Endodermal cell (in vitro differentiated cells): ENCODE measurements around the gene UBE2G1. TPM values are rescaled to one million over a fixed set of nuclear protein-coding genes. Genes with fewer than 3 reads are reported as not detected.

Experiments used
- DNase-seq: peaks from one replicate; pipeline ENCODE4 v3.0.0-alpha.2; 2017
- H3K27ac ChIP-seq: 2 replicates; pipeline ENCODE4 v1.5.1; 2013; ENCODE audit warnings: mild to moderate bottlenecking, low read depth, low read length, moderate library complexity
- H3K27me3 ChIP-seq: 2 replicates; pipeline ENCODE4 v1.6.1; 2013; ENCODE audit warnings: mild to moderate bottlenecking, low read length, moderate library complexity; ENCODE audit not compliant: insufficient read depth, control insufficient read depth, poor library complexity, severe bottlenecking
- H3K36me3 ChIP-seq: 2 replicates; pipeline ENCODE4 v1.7.0; 2013; ENCODE audit warnings: mild to moderate bottlenecking, low read length, moderate library complexity; ENCODE audit not compliant: control insufficient read depth, insufficient read depth
- H3K4me1 ChIP-seq: one replicate; pipeline ENCODE4 v1.7.0; 2013; ENCODE audit warnings: low read length; ENCODE audit not compliant: control insufficient read depth, insufficient read depth
- H3K4me3 ChIP-seq: 2 replicates; pipeline ENCODE4 v1.5.1; 2013; ENCODE audit warnings: mild to moderate bottlenecking, low read length, moderate library complexity
- H3K9ac ChIP-seq: 2 replicates; pipeline ENCODE4 v1.6.1; 2013; ENCODE audit warnings: mild to moderate bottlenecking, low read length, moderate library complexity; ENCODE audit not compliant: poor library complexity, severe bottlenecking; ENCODE audit errors: extremely low read depth
- H3K9me3 ChIP-seq: 2 replicates; pipeline ENCODE4 v1.6.1; 2013; ENCODE audit warnings: mild to moderate bottlenecking, low read length, moderate library complexity; ENCODE audit not compliant: control insufficient read depth
- H3K27ac Mint-ChIP-seq: 2 replicates; pipeline ENCODE4 v1.8.0; 2020; ENCODE audit warnings: mixed read lengths
- H3K27me3 Mint-ChIP-seq: 2 replicates; pipeline ENCODE4 v1.8.0; 2021; ENCODE audit warnings: mild to moderate bottlenecking, mixed read lengths; ENCODE audit not compliant: insufficient read depth
- H3K36me3 Mint-ChIP-seq: 2 replicates; pipeline ENCODE4 v1.8.0; 2020; ENCODE audit warnings: low read depth, mixed read lengths
- H3K4me1 Mint-ChIP-seq: 2 replicates; pipeline ENCODE4 v1.8.0; 2020; ENCODE audit warnings: mixed read lengths
- H3K4me3 Mint-ChIP-seq: 2 replicates; pipeline ENCODE4 v1.8.0; 2020; ENCODE audit warnings: mild to moderate bottlenecking, moderate library complexity, mixed read lengths
- H3K9me3 Mint-ChIP-seq: 2 replicates; pipeline ENCODE4 v1.8.0; 2020; ENCODE audit warnings: mild to moderate bottlenecking, mixed read lengths
- WGBS, 2 experiments: methylation state at CpG; one replicate each; pipeline versions ENCODE4 v1.1.5 to v1.1.7; 2013; ENCODE audit warnings: missing lambda C conversion rate in 2 of 2, mixed read lengths in 1 of 2; ENCODE audit not compliant: insufficient coverage in 1 of 2, insufficient read length in 1 of 2; 5-methylcytosine and 5-hydroxymethylcytosine counted together
- total RNA-seq, 2 donors: library from RNA; stranded (reverse); fragmentation: NEBNext Ultra II Directional in 1 of 2; extraction: Animal tissue kit (Norgen Biotek cat#: 25700) in 1 of 2; gene quantifications; 2 replicates in 1 of 2; 3 replicates in 1 of 2; pipeline ENCODE4 v1.2.1, GENCODE V29; 2021
- TF ChIP-seq, protein P1 (sequence below): fragments of 200-600 bp; sonication (generic); conservative IDR thresholded peaks from 2 replicates; pipeline ENCODE4 v1.5.0; 2021; ENCODE audit warnings: antibody characterized with exemption, mild to moderate bottlenecking

Gene UBE2G1
- total RNA-seq, 2 donors from 2014 or later: 85.5 to 104 TPM

DNA sequence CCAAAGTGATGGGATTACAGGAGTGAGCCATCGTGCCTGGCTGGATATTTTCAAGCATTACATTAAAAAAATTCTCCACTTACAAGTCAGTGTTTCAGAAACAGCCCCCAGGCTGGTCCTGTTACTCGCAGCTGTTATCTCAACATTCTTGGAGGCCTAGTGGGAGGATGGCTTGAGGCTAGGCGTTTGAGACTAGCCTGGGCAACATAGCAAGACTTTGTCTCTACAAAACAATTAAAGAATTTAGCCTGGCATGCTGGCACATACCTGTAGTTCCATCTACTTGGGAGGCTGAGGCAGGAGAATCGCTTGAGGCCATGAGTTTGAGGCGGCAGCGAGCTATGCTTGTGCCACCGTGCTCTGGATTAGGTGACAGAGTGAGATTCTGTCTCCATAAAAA lies 40.7 kb upstream of the UBE2G1 start:
- Histone ChIP-seq H3K9ac (no peak overlapping the region), H3K9me3 (no peaks in the 10 kb centered on the region), H3K4me3 (no peak overlapping the region), H3K36me3 (no peaks in the 10 kb centered on the region), H3K27me3 (no peaks in the 10 kb centered on the region), H3K4me1 (no peaks in the 10 kb centered on the region), H3K27ac (no peak overlapping the region)
- H3K4me1 Mint-ChIP-seq: no peaks in the 10 kb centered on the region
- 85 to 100% methylated on average over 4 to 7 of the region's 7 CpGs for WGBS, 2 experiments
- DNase-seq: no peak
- no peaks in the 10 kb centered on the region for H3K36me3 Mint-ChIP-seq
- H3K27me3 Mint-ChIP-seq: no peaks in the 10 kb centered on the region
- TF ChIP-seq, protein P1, sequence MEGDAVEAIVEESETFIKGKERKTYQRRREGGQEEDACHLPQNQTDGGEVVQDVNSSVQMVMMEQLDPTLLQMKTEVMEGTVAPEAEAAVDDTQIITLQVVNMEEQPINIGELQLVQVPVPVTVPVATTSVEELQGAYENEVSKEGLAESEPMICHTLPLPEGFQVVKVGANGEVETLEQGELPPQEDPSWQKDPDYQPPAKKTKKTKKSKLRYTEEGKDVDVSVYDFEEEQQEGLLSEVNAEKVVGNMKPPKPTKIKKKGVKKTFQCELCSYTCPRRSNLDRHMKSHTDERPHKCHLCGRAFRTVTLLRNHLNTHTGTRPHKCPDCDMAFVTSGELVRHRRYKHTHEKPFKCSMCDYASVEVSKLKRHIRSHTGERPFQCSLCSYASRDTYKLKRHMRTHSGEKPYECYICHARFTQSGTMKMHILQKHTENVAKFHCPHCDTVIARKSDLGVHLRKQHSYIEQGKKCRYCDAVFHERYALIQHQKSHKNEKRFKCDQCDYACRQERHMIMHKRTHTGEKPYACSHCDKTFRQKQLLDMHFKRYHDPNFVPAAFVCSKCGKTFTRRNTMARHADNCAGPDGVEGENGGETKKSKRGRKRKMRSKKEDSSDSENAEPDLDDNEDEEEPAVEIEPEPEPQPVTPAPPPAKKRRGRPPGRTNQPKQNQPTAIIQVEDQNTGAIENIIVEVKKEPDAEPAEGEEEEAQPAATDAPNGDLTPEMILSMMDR: no peak
- no peak overlapping the region for H3K27ac Mint-ChIP-seq
- no peak overlapping the region for H3K4me3 Mint-ChIP-seq
- H3K9me3 Mint-ChIP-seq: no peaks in the 10 kb centered on the region

DNA sequence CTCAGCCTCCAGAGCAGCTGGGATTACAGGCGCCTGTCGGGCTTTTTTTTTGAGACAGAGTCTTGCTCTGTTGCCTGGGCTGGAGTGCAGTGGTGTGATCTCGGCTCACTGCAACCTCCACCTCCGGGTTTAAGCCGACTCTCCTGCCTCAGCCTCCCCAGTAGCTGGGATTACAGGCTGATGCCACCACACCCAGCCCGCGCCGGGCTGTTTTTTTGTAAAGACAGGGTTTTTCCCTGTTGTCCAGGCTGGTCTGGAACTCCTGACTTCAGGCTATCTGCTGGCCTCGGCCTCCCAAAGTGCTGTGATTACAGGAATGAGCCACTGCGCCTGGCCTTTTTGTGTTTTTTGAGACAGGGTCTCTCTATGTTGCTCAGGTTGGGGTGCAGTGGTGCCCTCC lies 39.9 kb upstream of the UBE2G1 start:
- Histone ChIP-seq H3K27me3 (no peaks in the 10 kb centered on the region), H3K4me1 (no peaks in the 10 kb centered on the region), H3K4me3 (no peak overlapping the region), H3K27ac (no peak overlapping the region), H3K36me3 (no peaks in the 10 kb centered on the region), H3K9ac (no peak overlapping the region), H3K9me3 (no peaks in the 10 kb centered on the region)
- no peak for DNase-seq
- Mint-ChIP-seq H3K4me1 (no peaks in the 10 kb centered on the region), H3K4me3 (no peak overlapping the region), H3K9me3 (no peaks in the 10 kb centered on the region), H3K27ac (no peak overlapping the region), H3K36me3 (no peaks in the 10 kb centered on the region), H3K27me3 (no peaks in the 10 kb centered on the region)
- TF ChIP-seq, protein P1: no peak
- WGBS, 2 experiments: 93 to 97% methylated on average over 8 to 10 of the region's 10 CpGs

DNA sequence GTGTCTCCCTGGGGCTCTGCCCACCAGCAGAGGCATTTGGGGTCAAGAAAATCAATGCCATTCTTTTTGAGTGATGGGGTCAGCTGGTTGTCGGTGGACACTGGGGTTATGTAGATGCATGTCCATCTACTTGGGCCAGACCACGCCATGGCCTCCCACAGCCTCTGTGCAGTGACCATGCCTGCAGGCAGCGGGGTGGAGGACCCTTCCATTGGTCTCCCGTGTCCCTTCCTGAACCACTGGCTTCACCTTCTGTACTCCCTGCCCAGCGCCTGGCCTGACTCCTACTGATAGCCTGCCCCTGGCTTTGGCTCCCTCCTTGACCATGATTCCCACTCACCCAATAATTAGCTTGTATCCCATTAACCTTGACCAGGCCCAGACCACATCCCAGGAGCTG lies 39.2 kb upstream of the UBE2G1 start:
- Histone ChIP-seq H3K27ac (no peak overlapping the region), H3K36me3 (no peaks in the 10 kb centered on the region), H3K4me1 (no peaks in the 10 kb centered on the region), H3K9me3 (no peaks in the 10 kb centered on the region), H3K9ac (no peak overlapping the region), H3K4me3 (no peak overlapping the region), H3K27me3 (no peaks in the 10 kb centered on the region)
- no peaks in the 10 kb centered on the region for H3K4me1 Mint-ChIP-seq
- H3K4me3 Mint-ChIP-seq: no peak overlapping the region
- no peaks in the 10 kb centered on the region for H3K9me3 Mint-ChIP-seq
- H3K36me3 Mint-ChIP-seq: no peaks in the 10 kb centered on the region
- no peak overlapping the region for H3K27ac Mint-ChIP-seq
- WGBS, 2 experiments: 95 to 98% methylated on average over 5 of the region's 5 CpGs
- DNase-seq: no peak
- TF ChIP-seq, protein P1: no peak
- H3K27me3 Mint-ChIP-seq: no peaks in the 10 kb centered on the region
